A549 (cell line): Measurements from ENCODE around the gene TMEM214. TPM values are rescaled to one million over a fixed set of nuclear protein-coding genes. Genes with fewer than 3 reads are reported as not detected.
"Not testable (repeated sequence)": the region's sequence is repeated elsewhere in the genome, so short reads cannot be mapped to it uniquely, and the experiment has no call there.

ENCODE experiments used
- ATAC-seq, 2 experiments: fragments of 200-7000 bp in 1 of 2; fragments of >200 bp in 1 of 2; cut with Nextera tagmentation in 1 of 2; cut with Tn5 transposase in 1 of 2; 3 replicates each; pipeline versions ENCODE4 v1.8.0 to v1.9.1; 2018 to 2020; ENCODE audit warnings: mild to moderate bottlenecking in 1 of 2, moderate library complexity in 1 of 2
- CTCF ChIA-PET: fragments of 300-600 bp; sonication (Branson Sonifier 250); formaldehyde crosslinking; extraction: SDS; loops from one replicate; lab custom pipeline; 2021; ENCODE audit warnings: antibody characterized with exemption, inconsistent platforms; lab: Yijun Ruan, JAX
- POLR2A ChIA-PET: fragments of 350-600 bp; formaldehyde crosslinking; extraction: SDS; loops from one replicate; lab custom pipeline; 2021; ENCODE audit warnings: antibody characterized with exemption, inconsistent platforms; lab: Yijun Ruan, JAX
- DNase-seq, 2 experiments: peaks; one replicate each; pipeline versions ENCODE4 v3.0.0 to v3.0.0-alpha.2; 2011 to 2016; ENCODE audit warnings: low read depth in 1 of 2, low spot score in 1 of 2
- FAIRE-seq: peaks from 2 replicates; lab custom pipeline; 2011; peaks lifted over from hg19 to GRCh38; lab: Jason Lieb, UNC
- H3K27ac ChIP-seq, 2 experiments: fragments of >200 bp; sonication (Bioruptor Twin); formaldehyde crosslinking; 3 replicates each; pipeline ENCODE4 v1.5.1; 2016 to 2017
- H3K4me1 ChIP-seq: fragments of >200 bp; sonication (Bioruptor Twin); formaldehyde crosslinking; 3 replicates; pipeline ENCODE4 v1.6.1; 2016
- H3K4me2 ChIP-seq: fragments of >200 bp; sonication (Bioruptor Twin); formaldehyde crosslinking; 3 replicates; pipeline ENCODE4 v1.6.1; 2016
- H3K4me3 ChIP-seq: fragments of >200 bp; sonication (Bioruptor Twin); formaldehyde crosslinking; 3 replicates; pipeline ENCODE4 v1.5.1; 2016
- H3K9me3 ChIP-seq: fragments of >200 bp; sonication (Bioruptor Twin); formaldehyde crosslinking; 3 replicates; pipeline ENCODE4 v1.6.1; 2016
- BCL3 ChIP-seq: fragments of >200 bp; sonication (Bioruptor Twin); formaldehyde crosslinking; IDR thresholded peaks from 3 replicates; pipeline ENCODE4 v1.6.1; 2016
- CBX8 ChIP-seq: fragments of 200-600 bp; sonication (generic); IDR thresholded peaks from 2 replicates; pipeline ENCODE4 v1.6.1; 2016
- CEBPB ChIP-seq, 2 experiments: fragments of >200 bp in 1 of 2; sonication (Bioruptor Twin) in 1 of 2; formaldehyde crosslinking in 1 of 2; IDR thresholded peaks; 2 replicates each; pipeline ENCODE4 v1.6.1; 2012 to 2016
- ELK1 ChIP-seq: fragments of 150-350 bp; IDR thresholded peaks from 2 replicates; pipeline ENCODE4 v1.6.1; 2014; ENCODE audit warnings: low read depth, mild to moderate bottlenecking, low read length
- FOSL2 ChIP-seq, 2 experiments: fragments of 450-650 bp in 1 of 2; fragments of >200 bp in 1 of 2; sonication (Bioruptor Twin) in 1 of 2; formaldehyde crosslinking; IDR thresholded peaks; 2 replicates each; pipeline versions ENCODE4 v1.5.0 to v1.6.1; 2016 to 2020; ENCODE audit warnings: mild to moderate bottlenecking in 1 of 2, moderate library complexity in 1 of 2
- GATA3 ChIP-seq: IDR thresholded peaks from 2 replicates; pipeline ENCODE4 v1.6.1; 2012; ENCODE audit warnings: borderline replicate concordance
- HDAC2 ChIP-seq: fragments of 200-600 bp; sonication (generic); IDR thresholded peaks from 2 replicates; pipeline ENCODE4 v1.6.1; 2016
- HES2 ChIP-seq: fragments of >200 bp; sonication (Bioruptor Twin); formaldehyde crosslinking; IDR thresholded peaks from 2 replicates; pipeline ENCODE4 v1.6.1; 2016
- HEYL ChIP-seq: fragments of 250-450 bp; sonication (Bioruptor Pico); IDR thresholded peaks from 2 replicates; pipeline ENCODE4 v1.8.0; 2021; ENCODE audit warnings: mild to moderate bottlenecking, moderate library complexity
- HOXB13 ChIP-seq: fragments of 250-450 bp; sonication (Bioruptor Pico); IDR thresholded peaks from 2 replicates; pipeline ENCODE4 v1.5.0; 2020; ENCODE audit warnings: low read depth, mild to moderate bottlenecking, moderate library complexity
- JUNB ChIP-seq: fragments of >200 bp; sonication (Bioruptor Twin); formaldehyde crosslinking; IDR thresholded peaks from 2 replicates; pipeline ENCODE4 v1.6.1; 2016
- MYC ChIP-seq: IDR thresholded peaks from 2 replicates; pipeline ENCODE4 v1.6.1; 2012; ENCODE audit warnings: mild to moderate bottlenecking, inconsistent platforms, low read length, improper control_type of control experiment, borderline replicate concordance
- NR3C1 ChIP-seq: fragments of >200 bp; sonication (Bioruptor Twin); formaldehyde crosslinking; IDR thresholded peaks from 3 replicates; pipeline ENCODE4 v1.6.1; 2017
- PHF8 ChIP-seq: fragments of 200-600 bp; sonication (generic); IDR thresholded peaks from 2 replicates; pipeline ENCODE4 v1.6.1; 2016; ENCODE audit warnings: low read depth, mild to moderate bottlenecking, antibody characterized with exemption, moderate library complexity, borderline replicate concordance
- POLR2A ChIP-seq: IDR thresholded peaks from 2 replicates; pipeline ENCODE4 v1.6.1; 2012; ENCODE audit warnings: mild to moderate bottlenecking, low read length
- RCOR1 ChIP-seq: fragments of 150-350 bp; IDR thresholded peaks from 2 replicates; pipeline ENCODE4 v1.6.1; 2014; ENCODE audit warnings: antibody characterized with exemption, low read length, low read depth
- RNF2 ChIP-seq: fragments of 200-600 bp; sonication (generic); IDR thresholded peaks from 2 replicates; pipeline ENCODE4 v1.6.1; 2016; ENCODE audit warnings: low read depth, mild to moderate bottlenecking, antibody characterized with exemption, moderate library complexity, borderline replicate concordance
- TFCP2L1 ChIP-seq: fragments of 250-450 bp; sonication (Bioruptor Pico); IDR thresholded peaks from 2 replicates; pipeline ENCODE4 v1.5.0; 2021; ENCODE audit warnings: mild to moderate bottlenecking
- TP53 ChIP-seq: fragments of 250-450 bp; sonication (Bioruptor Pico); IDR thresholded peaks from 2 replicates; pipeline ENCODE4 v1.5.0; 2021; ENCODE audit warnings: mild to moderate bottlenecking, moderate library complexity
- ZFP36 ChIP-seq: fragments of 450-650 bp; IDR thresholded peaks from 2 replicates; pipeline ENCODE4 v1.6.1; 2014; ENCODE audit warnings: borderline replicate concordance; ENCODE audit not compliant: partially characterized antibody
- ZNF302 ChIP-seq: fragments of 250-450 bp; sonication (Bioruptor Pico); IDR thresholded peaks from 2 replicates; pipeline ENCODE4 v1.9.0; 2021; ENCODE audit warnings: inconsistent platforms, mild to moderate bottlenecking, moderate library complexity
- ZSCAN20 ChIP-seq: fragments of 250-450 bp; sonication (Bioruptor Pico); IDR thresholded peaks from 2 replicates; pipeline ENCODE4 v1.8.0; 2022; ENCODE audit warnings: mild to moderate bottlenecking, moderate library complexity
- WGBS: methylation state at CpG from one replicate; pipeline ENCODE4 v1.1.6; 2017; ENCODE audit errors: missing lambda C conversion rate; 5-methylcytosine and 5-hydroxymethylcytosine counted together
- polyA plus RNA-seq, 4 experiments: library from polyadenylated mRNA; depleted of rRNA in 3 of 4; stranded (reverse); fragments of >200 nt; fragmentation: RNase III in 1 of 4; extraction: RNeasy Plus Mini Kit Qiagen cat#74134 plus additional on column Dnase treatment in 1 of 4; gene quantifications; 2 replicates in 3 of 4; 3 replicates in 1 of 4; pipeline ENCODE4 v1.2.3, GENCODE V29; 2011 to 2017
- TF ChIP-seq, protein P1 (sequence below): fragments of 250-450 bp; sonication (Bioruptor Pico); IDR thresholded peaks from 2 replicates; pipeline ENCODE4 v1.5.0; 2020; ENCODE audit warnings: low read depth, mild to moderate bottlenecking, moderate library complexity
- TF ChIP-seq, protein P2 (sequence below): IDR thresholded peaks from 2 replicates; pipeline ENCODE4 v1.6.1; 2012

The TMEM214 gene
- polyA plus RNA-seq, 2 of the 4 experiments (the other 2 are of a cell fraction): 54.3 to 74.9 TPM

DNA sequence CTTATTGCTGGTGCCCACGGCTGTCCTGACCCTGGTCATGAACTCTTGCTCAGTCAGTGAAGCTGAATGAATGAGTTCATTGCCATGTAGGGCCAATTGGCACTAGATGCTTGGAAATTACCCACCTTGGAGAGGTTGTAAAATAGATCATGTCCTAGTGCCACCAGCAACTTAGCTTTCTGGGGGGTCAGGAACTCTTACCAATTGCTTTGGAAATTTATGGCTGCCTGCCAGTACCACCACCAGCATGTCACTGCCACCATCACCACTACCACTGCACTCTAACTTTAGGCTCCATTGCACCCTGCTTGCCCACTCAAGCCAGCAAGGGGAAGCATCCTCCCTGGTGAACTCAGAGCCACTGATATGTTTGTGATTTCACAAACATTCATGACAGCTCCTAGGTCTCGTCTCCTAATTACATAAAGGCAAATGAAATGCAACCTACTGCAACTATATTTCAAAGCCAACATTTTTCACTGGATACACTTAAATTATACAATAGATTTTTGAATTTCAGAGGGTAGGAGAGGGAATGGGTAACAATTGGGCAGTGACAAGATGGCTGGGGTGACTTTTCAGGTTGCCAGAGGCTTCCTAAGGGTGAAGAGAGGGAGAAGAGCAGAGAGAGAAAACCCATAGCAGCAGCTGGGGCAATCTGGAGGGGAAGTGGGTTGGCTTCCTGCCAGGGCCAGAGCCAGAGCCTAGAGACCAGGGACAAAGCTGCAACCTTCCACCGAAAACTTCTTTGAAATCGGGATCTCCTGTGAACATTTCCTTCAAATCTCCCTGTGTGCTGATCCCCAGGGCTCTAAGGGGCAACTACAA lies 42.2 kb downstream of the TMEM214 start:
- H3K4me1 ChIP-seq: peaks cover 13% of the 10 kb centered on the region
- 75% methylated on average over 4 of the region's 4 CpGs for WGBS
- H3K4me3 ChIP-seq: no peak overlapping the region
- no peak overlapping the region for H3K4me2 ChIP-seq
- no peak for ATAC-seq
- ChIA-PET CTCF (interaction anchor here (1.0 to 18.7 kb wide), 5 partner anchors 9 to 228 kb away, joined by 3 to 253 read pairs (median 4); partner anchors contain the start of genes AGBL5, EMILIN1 and KHK), POLR2A (no interaction called here)
- no peaks in the 10 kb centered on the region for H3K9me3 ChIP-seq
- no peak overlapping the region for H3K27ac ChIP-seq
- no peak for DNase-seq
- no peak for TF ChIP-seq CEBPB (IDR thresholded peaks at IDR 0.05)
- no peak for TF ChIP-seq POLR2A
- TF ChIP-seq HDAC2: no peak
- TF ChIP-seq, protein P1, sequence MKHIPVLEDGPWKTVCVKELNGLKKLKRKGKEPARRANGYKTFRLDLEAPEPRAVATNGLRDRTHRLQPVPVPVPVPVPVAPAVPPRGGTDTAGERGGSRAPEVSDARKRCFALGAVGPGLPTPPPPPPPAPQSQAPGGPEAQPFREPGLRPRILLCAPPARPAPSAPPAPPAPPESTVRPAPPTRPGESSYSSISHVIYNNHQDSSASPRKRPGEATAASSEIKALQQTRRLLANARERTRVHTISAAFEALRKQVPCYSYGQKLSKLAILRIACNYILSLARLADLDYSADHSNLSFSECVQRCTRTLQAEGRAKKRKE: no peak
- TF ChIP-seq JUNB: no peak
- no peak for TF ChIP-seq FOSL2 (IDR thresholded peaks at IDR 0.05)
- TF ChIP-seq FOSL2 (CRISPR knock-in tag; IDR thresholded peaks at IDR 0.05): no peak
- TF ChIP-seq HEYL (CRISPR knock-in tag): no peak
- TF ChIP-seq, protein P2, sequence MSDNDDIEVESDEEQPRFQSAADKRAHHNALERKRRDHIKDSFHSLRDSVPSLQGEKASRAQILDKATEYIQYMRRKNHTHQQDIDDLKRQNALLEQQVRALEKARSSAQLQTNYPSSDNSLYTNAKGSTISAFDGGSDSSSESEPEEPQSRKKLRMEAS: no peak
- no peak for TF ChIP-seq CBX8
- no peak for FAIRE-seq

- CTCF ChIA-PET: interaction anchor here (13.3 to 18.7 kb wide), 2 partner anchors 8 to 20 kb away, joined by 143 to 253 read pairs; partner anchors contain the start of genes AGBL5, EMILIN1 and KHK
- H3K4me2 ChIP-seq, FAIRE-seq, DNase-seq, H3K9me3 ChIP-seq, H3K4me1 ChIP-seq, H3K4me3 ChIP-seq, ATAC-seq, POLR2A ChIA-PET, H3K27ac ChIP-seq: not testable (repeated sequence)
- 82% methylated on average over 6 of the region's 6 CpGs for WGBS
These were observed 42.8 kb downstream of the TMEM214 start for GRCh38 chr2:27075566-27075871.

- ATAC-seq (no peak), DNase-seq (peak in 1 of 2 experiments; percentile 30), FAIRE-seq (no peak)
- POLR2A ChIA-PET: no interaction called here
- CTCF ChIA-PET: interaction anchor here (1.2 to 1.5 kb wide), 4 partner anchors 9 to 22 kb away, joined by 3 to 9 read pairs (median 6); partner anchors contain the start of gene KHK
- no peak overlapping the region for H3K4me2 ChIP-seq
- H3K27ac ChIP-seq: no peak overlapping the region
- WGBS: 80% methylated on average over 4 of the region's 4 CpGs
- H3K4me1 ChIP-seq: peaks cover 7% of the 10 kb centered on the region
- no peak overlapping the region for H3K4me3 ChIP-seq
- TF ChIP-seq, protein P2: no peak
- no peak for TF ChIP-seq ZNF302
- no peak for TF ChIP-seq FOSL2 (IDR thresholded peaks at IDR 0.05)
- TF ChIP-seq FOSL2 (CRISPR knock-in tag; IDR thresholded peaks at IDR 0.05): no peak
- TF ChIP-seq TFCP2L1 (CRISPR knock-in tag): no peak
- no peak for TF ChIP-seq TP53 (CRISPR knock-in tag)
- TF ChIP-seq CBX8: no peak
- no peak for TF ChIP-seq NR3C1
- no peak for TF ChIP-seq PHF8
- TF ChIP-seq HES2: no peak
- no peak for TF ChIP-seq GATA3
- no peak for TF ChIP-seq ELK1
- no peak for TF ChIP-seq HDAC2
- no peak for TF ChIP-seq RCOR1
- no peak for TF ChIP-seq RNF2
- TF ChIP-seq ZFP36: no peak
- no peak for TF ChIP-seq HOXB13 (CRISPR knock-in tag)
- no peak for TF ChIP-seq MYC
- no peak for TF ChIP-seq BCL3
- no peak for TF ChIP-seq ZSCAN20
- no peaks in the 10 kb centered on the region for H3K9me3 ChIP-seq
These were observed 43.6 kb downstream of the TMEM214 start for GRCh38 chr2:27076323-27076722.
